IgD-negative memory B cell (primary cell): ENCODE results near the gene GPR142. TPM values are rescaled to one million over a fixed set of nuclear protein-coding genes. Genes with fewer than 3 reads are reported as not detected.

Source experiments
- H3K27ac Mint-ChIP-seq, 3 donors: one replicate each; pipeline ENCODE4 v1.8.0; 2020 to 2022; ENCODE audit warnings: mild to moderate bottlenecking in 3 of 3, mixed read lengths in 3 of 3, moderate library complexity in 1 of 3
- H3K27me3 Mint-ChIP-seq: one replicate; pipeline ENCODE4 v1.8.0; 2021; ENCODE audit warnings: mixed read lengths
- H3K36me3 Mint-ChIP-seq: one replicate; pipeline ENCODE4 v1.8.0; 2020; ENCODE audit warnings: mild to moderate bottlenecking, mixed read lengths
- H3K4me1 Mint-ChIP-seq, 3 donors: one replicate each; pipeline ENCODE4 v1.8.0; 2020 to 2022; ENCODE audit warnings: mixed read lengths in 3 of 3, mild to moderate bottlenecking in 1 of 3
- H3K4me3 Mint-ChIP-seq, 4 donors: one replicate each; pipeline ENCODE4 v1.8.0; 2020 to 2022; ENCODE audit warnings: mild to moderate bottlenecking in 4 of 4, mixed read lengths in 4 of 4, moderate library complexity in 3 of 4
- H3K9me3 Mint-ChIP-seq, 3 donors: one replicate each; pipeline ENCODE4 v1.8.0; 2020 to 2021; ENCODE audit warnings: mixed read lengths in 3 of 3, mild to moderate bottlenecking in 1 of 3
- polyA plus RNA-seq: library from polyadenylated mRNA; unstranded; fragments of 300-500 nt; fragmentation: Illumina TruSeq; gene quantifications from one replicate; pipeline ENCODE4 v1.2.3, GENCODE V29; 2021

The GPR142 gene
- polyA plus RNA-seq, 1 donor from 2014 or later: not detected

DNA sequence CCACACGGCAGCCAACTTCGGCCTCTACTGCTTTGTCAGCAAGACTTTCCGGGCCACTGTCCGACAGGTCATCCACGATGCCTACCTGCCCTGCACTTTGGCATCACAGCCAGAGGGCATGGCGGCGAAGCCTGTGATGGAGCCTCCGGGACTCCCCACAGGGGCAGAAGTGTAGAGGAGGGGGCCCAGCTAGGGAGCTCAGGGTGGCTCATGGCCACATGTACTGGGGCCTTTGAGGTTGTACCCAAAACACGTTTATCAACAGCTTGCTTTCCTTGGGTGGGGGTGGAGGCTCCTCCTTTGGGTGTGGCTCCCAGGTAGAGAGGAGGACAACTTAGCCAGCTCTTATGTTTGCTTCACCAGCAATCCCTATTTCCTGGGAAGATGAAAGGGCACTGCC is 5.1 kb downstream of the GPR142 start:
- Mint-ChIP-seq H3K4me3 (peak overlapping the region in 1 of 4 donors; percentile 9), H3K9me3 (no peaks in the 10 kb centered on the region), H3K4me1 (peaks cover 0 to 6% (median 6%) of the 10 kb centered on the region in 3 donors), H3K27me3 (peaks cover 9% of the 10 kb centered on the region), H3K27ac (no peak overlapping the region), H3K36me3 (no peaks in the 10 kb centered on the region)

DNA sequence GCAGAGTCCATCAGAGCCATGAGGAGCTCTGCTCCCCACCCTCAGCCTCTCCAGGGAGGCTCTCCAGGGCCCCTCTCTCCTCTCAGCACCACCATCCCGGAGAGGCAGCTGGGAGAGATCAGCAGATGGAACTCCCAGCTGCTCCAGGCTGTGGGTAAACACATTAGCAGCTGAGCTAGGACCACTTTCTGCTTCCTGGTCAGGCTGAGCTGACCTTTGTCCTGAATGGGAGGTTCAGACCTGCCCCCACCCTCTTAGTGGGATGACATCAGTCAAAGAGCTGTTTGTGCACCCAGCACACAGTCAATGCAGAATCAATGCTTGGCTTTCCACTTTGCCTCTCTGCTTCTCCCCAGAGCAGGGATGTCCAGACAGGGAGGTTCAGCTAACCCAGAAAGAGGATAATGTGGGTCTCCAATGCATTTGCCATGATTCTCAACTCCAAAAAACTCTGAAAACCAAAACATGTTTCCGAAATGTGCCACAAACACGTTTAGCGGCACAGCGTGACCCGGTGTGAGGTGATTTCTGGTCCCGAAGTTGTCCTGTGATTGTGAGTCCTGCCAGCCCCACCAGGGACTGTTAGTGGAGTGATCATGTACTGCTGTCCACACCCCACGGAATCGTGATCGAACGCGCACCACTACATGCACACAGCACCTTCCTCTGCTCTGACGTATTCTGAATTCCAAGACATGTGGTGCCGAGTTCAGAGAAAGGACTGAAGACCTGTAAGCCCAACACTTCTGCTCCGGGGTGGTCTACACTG is 6.7 kb downstream of the GPR142 start:
- Mint-ChIP-seq H3K36me3 (no peaks in the 10 kb centered on the region), H3K27me3 (peaks cover 10% of the 10 kb centered on the region), H3K4me3 (no peak overlapping the region), H3K9me3 (no peaks in the 10 kb centered on the region), H3K27ac (no peak overlapping the region), H3K4me1 (peaks cover 0 to 5% (median 4%) of the 10 kb centered on the region in 3 donors)

- Mint-ChIP-seq H3K36me3 (no peaks in the 10 kb centered on the region), H3K4me1 (no peaks in the 10 kb centered on the region), H3K9me3 (no peaks in the 10 kb centered on the region), H3K27me3 (peaks cover 7% of the 10 kb centered on the region), H3K4me3 (no peak overlapping the region), H3K27ac (no peak overlapping the region)
These were observed 7.6 kb downstream of the GPR142 start for GRCh38 chr17:74374858-74375257.

- peaks cover 7% of the 10 kb centered on the region for H3K27me3 Mint-ChIP-seq
- H3K27ac Mint-ChIP-seq: no peak overlapping the region
- peaks cover 0 to 2% (median 0%) of the 10 kb centered on the region in 3 donors for H3K4me1 Mint-ChIP-seq
- no peaks in the 10 kb centered on the region for H3K36me3 Mint-ChIP-seq
- no peaks in the 10 kb centered on the region for H3K9me3 Mint-ChIP-seq
- H3K4me3 Mint-ChIP-seq: no peak overlapping the region
These were observed 12.3 kb downstream of the GPR142 start for GRCh38 chr17:74379495-74380085.

GRCh38 chr17:74380086-74380958 is 13.0 kb downstream of the GPR142 start:
- H3K36me3 Mint-ChIP-seq: no peaks in the 10 kb centered on the region
- H3K27ac Mint-ChIP-seq: no peak overlapping the region
- H3K27me3 Mint-ChIP-seq: peaks cover 7% of the 10 kb centered on the region
- H3K4me3 Mint-ChIP-seq: no peak overlapping the region
- H3K4me1 Mint-ChIP-seq: peaks cover 0 to 2% (median 0%) of the 10 kb centered on the region in 3 donors
- no peaks in the 10 kb centered on the region for H3K9me3 Mint-ChIP-seq

DNA sequence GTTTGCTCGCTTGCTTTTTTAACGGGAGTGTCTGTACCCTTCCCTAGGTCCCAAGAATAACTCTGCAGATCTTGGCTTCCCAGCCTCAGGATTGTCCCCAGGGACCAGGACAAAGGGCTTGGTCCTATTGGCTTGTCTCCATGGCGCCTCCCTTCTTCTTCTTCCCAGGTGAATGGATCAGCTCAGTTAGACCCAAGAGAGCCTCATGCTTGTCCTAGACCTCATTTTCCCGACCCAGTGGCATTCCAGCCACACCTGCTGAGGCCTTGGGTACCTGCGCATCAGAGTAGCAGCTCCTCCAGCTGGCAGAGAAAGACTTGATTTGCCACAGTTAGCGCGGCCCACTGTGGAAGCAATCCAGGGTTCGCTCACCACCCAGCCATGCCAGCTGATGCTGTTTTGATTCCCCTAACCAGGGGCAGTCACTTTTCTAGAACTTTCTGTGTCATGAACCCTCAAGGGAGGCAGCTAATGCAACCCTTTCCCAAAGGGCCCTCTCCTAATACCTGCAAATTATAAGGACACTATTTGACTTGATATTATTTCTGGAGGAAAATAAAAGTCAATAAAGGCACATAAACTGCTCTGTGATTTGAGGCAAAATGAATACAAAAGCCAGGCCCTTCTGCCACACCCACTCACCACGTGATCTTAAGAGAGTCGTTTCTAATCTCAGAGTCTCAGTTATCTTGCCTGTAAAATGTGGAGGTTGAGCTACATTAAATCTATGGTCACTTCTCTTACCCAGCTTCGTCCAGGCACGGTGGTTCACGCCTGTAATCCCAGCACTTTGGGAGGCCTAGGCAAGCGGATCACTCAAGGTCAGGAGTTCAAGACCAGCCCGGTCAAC is 13.9 kb downstream of the GPR142 start:
- H3K4me3 Mint-ChIP-seq: no peak overlapping the region
- peaks cover 9% of the 10 kb centered on the region for H3K27me3 Mint-ChIP-seq
- H3K4me1 Mint-ChIP-seq: peaks cover 0 to 2% (median 0%) of the 10 kb centered on the region in 3 donors
- no peaks in the 10 kb centered on the region for H3K9me3 Mint-ChIP-seq
- no peaks in the 10 kb centered on the region for H3K36me3 Mint-ChIP-seq
- H3K27ac Mint-ChIP-seq: no peak overlapping the region

- Mint-ChIP-seq H3K36me3 (no peaks in the 10 kb centered on the region), H3K4me3 (no peak overlapping the region), H3K27ac (no peak overlapping the region), H3K9me3 (no peaks in the 10 kb centered on the region), H3K4me1 (peaks cover 0 to 2% (median 0%) of the 10 kb centered on the region in 3 donors), H3K27me3 (peaks cover 9% of the 10 kb centered on the region)
These were observed 15.8 kb downstream of the GPR142 start for GRCh38 chr17:74383141-74383540.

DNA sequence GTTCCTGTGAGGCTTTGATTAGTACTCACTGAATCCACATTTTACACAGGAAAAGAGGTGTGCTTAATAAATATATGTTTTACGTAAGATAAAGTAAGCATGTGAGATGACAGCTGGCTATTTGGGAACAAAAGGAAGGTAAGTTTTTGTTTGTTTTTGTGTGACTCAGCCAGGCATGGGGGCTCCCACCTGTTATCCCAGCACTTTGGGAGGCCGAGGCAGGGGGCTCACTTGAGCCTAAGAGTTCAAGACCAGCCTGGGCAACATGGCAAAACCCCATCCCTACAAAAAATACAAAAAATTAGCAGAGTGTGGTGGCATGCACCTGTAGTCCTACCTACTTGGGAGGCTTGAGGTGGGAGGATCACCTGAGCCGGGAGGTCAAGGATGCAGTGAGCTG is 17.9 kb downstream of the GPR142 start:
- Mint-ChIP-seq H3K36me3 (no peaks in the 10 kb centered on the region), H3K9me3 (no peaks in the 10 kb centered on the region), H3K4me1 (peaks cover 0 to 2% (median 0%) of the 10 kb centered on the region in 3 donors), H3K4me3 (no peak overlapping the region), H3K27ac (peak overlapping the region in 1 of 3 donors; percentile 62), H3K27me3 (peaks cover 7% of the 10 kb centered on the region)

DNA sequence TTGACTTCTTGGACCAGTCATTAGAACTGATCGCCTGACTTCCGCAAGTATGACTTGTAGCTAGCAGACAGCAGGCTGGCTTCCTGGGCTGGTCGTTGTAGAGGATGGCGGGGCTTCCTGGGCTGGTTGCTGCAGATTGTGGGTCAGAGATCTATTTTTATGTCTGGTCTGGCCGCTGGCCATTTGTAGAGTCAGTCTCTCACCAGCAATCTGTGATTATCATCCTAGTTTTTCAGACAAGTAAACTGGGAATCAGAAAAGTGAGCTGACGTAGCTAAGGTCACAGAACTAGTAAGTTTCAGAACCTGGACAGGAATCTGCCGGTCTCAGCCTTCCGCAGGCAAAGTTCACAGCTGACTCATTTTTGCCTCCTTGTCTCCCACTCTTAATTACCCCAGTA is 19.1 kb downstream of the GPR142 start:
- Mint-ChIP-seq H3K27me3 (peaks cover 7% of the 10 kb centered on the region), H3K36me3 (no peaks in the 10 kb centered on the region), H3K27ac (no peak overlapping the region), H3K4me1 (no peaks in the 10 kb centered on the region), H3K9me3 (no peaks in the 10 kb centered on the region), H3K4me3 (no peak overlapping the region)

GRCh38 chr17:74387365-74388218 is 20.3 kb downstream of the GPR142 start:
- Mint-ChIP-seq H3K27me3 (peaks cover 7% of the 10 kb centered on the region), H3K27ac (no peak overlapping the region), H3K9me3 (no peaks in the 10 kb centered on the region), H3K4me1 (no peaks in the 10 kb centered on the region), H3K4me3 (no peak overlapping the region), H3K36me3 (no peaks in the 10 kb centered on the region)

GRCh38 chr17:74389084-74389753 is 21.9 kb downstream of the GPR142 start:
- Mint-ChIP-seq H3K4me1 (peaks cover 0 to 2% (median 0%) of the 10 kb centered on the region in 3 donors), H3K9me3 (peaks cover 0 to 3% (median 0%) of the 10 kb centered on the region in 3 donors), H3K27me3 (peaks cover 14% of the 10 kb centered on the region), H3K4me3 (no peak overlapping the region), H3K36me3 (no peaks in the 10 kb centered on the region), H3K27ac (peak overlapping the region in 1 of 3 donors; percentile 63)

- H3K4me1 Mint-ChIP-seq: peaks cover 0 to 2% (median 0%) of the 10 kb centered on the region in 3 donors
- H3K9me3 Mint-ChIP-seq: peaks cover 0 to 3% (median 0%) of the 10 kb centered on the region in 3 donors
- peaks cover 11% of the 10 kb centered on the region for H3K27me3 Mint-ChIP-seq
- no peak overlapping the region for H3K27ac Mint-ChIP-seq
- no peaks in the 10 kb centered on the region for H3K36me3 Mint-ChIP-seq
- H3K4me3 Mint-ChIP-seq: no peak overlapping the region
These were observed 22.8 kb downstream of the GPR142 start for GRCh38 chr17:74389937-74390679.
